ENCODE results near the gene CAMTA1. TPM values are rescaled to one million over a fixed set of nuclear protein-coding genes. Genes with fewer than 3 reads are reported as not detected.

Gene CAMTA1
- total RNA-seq, 1 donor from 2014 or later = 160 TPM

- TF ChIP-seq CTCF (IDR thresholded peaks at IDR 0.05; ENCODE audit: borderline replicate concordance) = no peak
- no peaks in the 10 kb centered on the region for H3K9me3 ChIP-seq (replicated peaks)
- no peaks in the 10 kb centered on the region for H3K4me1 ChIP-seq
- H3K36me3 ChIP-seq = no peaks in the 10 kb centered on the region
- no peak for DNase-seq
- H3K4me3 ChIP-seq = no peak overlapping the region
- H3K27me3 ChIP-seq (ENCODE audit: low read depth) = no peaks in the 10 kb centered on the region
- intact Hi-C loops (cut with micrococcal nuclease) = no loop called here
- H3K27ac ChIP-seq (replicated peaks) = no peak overlapping the region
Observed at GRCh38 chr1:6950001-6950765, 164.9 kb downstream of the CAMTA1 start.

GRCh38 chr1:6951536-6951935, 166.3 kb downstream of the CAMTA1 start:
- Histone ChIP-seq H3K4me3 (no peak overlapping the region), H3K9me3 (replicated peaks) (no peaks in the 10 kb centered on the region), H3K36me3 (no peaks in the 10 kb centered on the region), H3K27me3 (ENCODE audit: low read depth) (no peaks in the 10 kb centered on the region), H3K4me1 (no peaks in the 10 kb centered on the region), H3K27ac (replicated peaks) (no peak overlapping the region)
- TF ChIP-seq CTCF (IDR thresholded peaks at IDR 0.05; ENCODE audit: borderline replicate concordance) = no peak
- intact Hi-C loops (cut with micrococcal nuclease) = no loop called here
- no peak for DNase-seq

- DNase-seq = no peak
- intact Hi-C loops (cut with micrococcal nuclease) = no loop called here
- no peaks in the 10 kb centered on the region for H3K4me1 ChIP-seq
- H3K4me3 ChIP-seq = no peak overlapping the region
- no peak overlapping the region for H3K27ac ChIP-seq (replicated peaks)
- H3K36me3 ChIP-seq = no peaks in the 10 kb centered on the region
- H3K9me3 ChIP-seq (replicated peaks) = no peaks in the 10 kb centered on the region
- no peaks in the 10 kb centered on the region for H3K27me3 ChIP-seq (ENCODE audit: low read depth)
- no peak for TF ChIP-seq CTCF (IDR thresholded peaks at IDR 0.05; ENCODE audit: borderline replicate concordance)
Observed at GRCh38 chr1:6953216-6953615, 168.0 kb downstream of the CAMTA1 start.

GRCh38 chr1:6953907-6954364, 168.7 kb downstream of the CAMTA1 start:
- Histone ChIP-seq H3K4me1 (no peaks in the 10 kb centered on the region), H3K4me3 (no peak overlapping the region), H3K27ac (replicated peaks) (no peak overlapping the region), H3K27me3 (ENCODE audit: low read depth) (no peaks in the 10 kb centered on the region), H3K36me3 (no peaks in the 10 kb centered on the region), H3K9me3 (replicated peaks) (no peaks in the 10 kb centered on the region)
- TF ChIP-seq CTCF (IDR thresholded peaks at IDR 0.05; ENCODE audit: borderline replicate concordance) = no peak
- intact Hi-C loops (cut with micrococcal nuclease) = no loop called here
- no peak for DNase-seq

GRCh38 chr1:6954591-6954990, 169.3 kb downstream of the CAMTA1 start:
- H3K27ac ChIP-seq (replicated peaks) = no peak overlapping the region
- DNase-seq = no peak
- H3K27me3 ChIP-seq (ENCODE audit: low read depth) = no peaks in the 10 kb centered on the region
- TF ChIP-seq CTCF (IDR thresholded peaks at IDR 0.05; ENCODE audit: borderline replicate concordance) = no peak
- no peak overlapping the region for H3K4me3 ChIP-seq
- intact Hi-C loops (cut with micrococcal nuclease) = no loop called here
- no peaks in the 10 kb centered on the region for H3K36me3 ChIP-seq
- H3K4me1 ChIP-seq = no peaks in the 10 kb centered on the region
- H3K9me3 ChIP-seq (replicated peaks) = no peaks in the 10 kb centered on the region

All from left ventricle myocardium inferior (tissue), 1 donor.